ENCODE results near the gene CD48.

DNA sequence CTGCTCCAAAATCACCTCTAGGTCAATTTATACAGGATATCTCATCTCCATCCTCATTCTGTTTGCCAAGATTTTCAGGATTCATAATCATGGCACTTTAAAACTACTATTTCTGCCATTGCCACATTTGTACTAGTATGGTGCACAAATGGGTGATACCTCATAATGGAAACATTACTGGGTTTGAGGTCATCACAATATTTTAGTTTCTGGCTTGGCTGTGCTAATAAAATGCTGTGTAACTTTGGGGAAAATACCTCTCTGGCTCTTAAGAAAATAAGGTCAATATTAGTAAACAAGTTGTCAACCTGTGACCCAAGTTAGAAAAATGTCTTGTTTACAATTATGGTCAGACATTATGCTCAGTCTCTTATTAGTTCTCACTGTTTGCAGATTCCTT lies 22.7 kb upstream of the CD48 start:
- no peak for TF ChIP-seq POLR2A (IDR thresholded peaks at IDR 0.05)
- TF ChIP-seq, protein P1, sequence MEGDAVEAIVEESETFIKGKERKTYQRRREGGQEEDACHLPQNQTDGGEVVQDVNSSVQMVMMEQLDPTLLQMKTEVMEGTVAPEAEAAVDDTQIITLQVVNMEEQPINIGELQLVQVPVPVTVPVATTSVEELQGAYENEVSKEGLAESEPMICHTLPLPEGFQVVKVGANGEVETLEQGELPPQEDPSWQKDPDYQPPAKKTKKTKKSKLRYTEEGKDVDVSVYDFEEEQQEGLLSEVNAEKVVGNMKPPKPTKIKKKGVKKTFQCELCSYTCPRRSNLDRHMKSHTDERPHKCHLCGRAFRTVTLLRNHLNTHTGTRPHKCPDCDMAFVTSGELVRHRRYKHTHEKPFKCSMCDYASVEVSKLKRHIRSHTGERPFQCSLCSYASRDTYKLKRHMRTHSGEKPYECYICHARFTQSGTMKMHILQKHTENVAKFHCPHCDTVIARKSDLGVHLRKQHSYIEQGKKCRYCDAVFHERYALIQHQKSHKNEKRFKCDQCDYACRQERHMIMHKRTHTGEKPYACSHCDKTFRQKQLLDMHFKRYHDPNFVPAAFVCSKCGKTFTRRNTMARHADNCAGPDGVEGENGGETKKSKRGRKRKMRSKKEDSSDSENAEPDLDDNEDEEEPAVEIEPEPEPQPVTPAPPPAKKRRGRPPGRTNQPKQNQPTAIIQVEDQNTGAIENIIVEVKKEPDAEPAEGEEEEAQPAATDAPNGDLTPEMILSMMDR (IDR thresholded peaks at IDR 0.05): no peak
